HepG2 (cell line): ENCODE data around the gene LMF2. TPM values are rescaled to one million over a fixed set of nuclear protein-coding genes. Genes with fewer than 3 reads are reported as not detected.

Source experiments
- AGO1 ChIP-seq: fragments of 200-400 bp; formaldehyde crosslinking; IDR thresholded peaks from 2 replicates; pipeline ENCODE4 v1.6.1; 2017; ENCODE audit warnings: mild to moderate bottlenecking, low read depth, low read length, moderate library complexity; ENCODE audit not compliant: poor library complexity, severe bottlenecking
- ARNT2 ChIP-seq: sonication (generic); formaldehyde crosslinking; IDR thresholded peaks from 2 replicates; pipeline ENCODE4 v1.8.0; 2022; ENCODE audit warnings: mild to moderate bottlenecking, low read depth, missing genetic modification reagents, moderate library complexity
- CCAR2 ChIP-seq: fragments of 200-400 bp; formaldehyde crosslinking; optimal IDR thresholded peaks from 2 replicates; pipeline ENCODE3; 2018; ENCODE audit warnings: low read depth, mild to moderate bottlenecking, low read length, moderate library complexity
- HDAC1 ChIP-seq: sonication (generic); formaldehyde crosslinking; IDR thresholded peaks from 2 replicates; pipeline ENCODE4 v1.5.1; 2020; ENCODE audit warnings: mild to moderate bottlenecking, missing genetic modification reagents
- HMGXB4 ChIP-seq, 2 experiments: sonication (generic) in 1 of 2; formaldehyde crosslinking in 1 of 2; IDR thresholded peaks; 2 replicates each; pipeline versions ENCODE4 v1.4.0 to v1.6.1; 2018 to 2020; ENCODE audit warnings: missing genetic modification reagents in 2 of 2, borderline replicate concordance in 1 of 2, low read depth in 1 of 2, mild to moderate bottlenecking in 1 of 2, missing biosample characterization in 1 of 2
- HNRNPLL ChIP-seq: fragments of 200-400 bp; formaldehyde crosslinking; IDR thresholded peaks from 2 replicates; pipeline ENCODE4 v1.6.1; 2017; ENCODE audit warnings: mild to moderate bottlenecking, low read depth, low read length; ENCODE audit not compliant: poor library complexity, severe bottlenecking
- JUN ChIP-seq: sonication (generic); formaldehyde crosslinking; IDR thresholded peaks from 2 replicates; pipeline ENCODE4 v1.4.0; 2020; ENCODE audit warnings: mild to moderate bottlenecking, missing genetic modification reagents
- MTA1 ChIP-seq: sonication (generic); formaldehyde crosslinking; IDR thresholded peaks from 2 replicates; pipeline ENCODE4 v1.4.0; 2020; ENCODE audit warnings: missing genetic modification reagents, mild to moderate bottlenecking, borderline replicate concordance
- MTERF4 ChIP-seq: sonication (generic); formaldehyde crosslinking; IDR thresholded peaks from 2 replicates; pipeline ENCODE4 v1.8.0; 2023; ENCODE audit warnings: mild to moderate bottlenecking, missing genetic modification reagents
- NFKB2 ChIP-seq: sonication (generic); formaldehyde crosslinking; IDR thresholded peaks from 2 replicates; pipeline ENCODE4 v1.4.0; 2020; ENCODE audit warnings: missing genetic modification reagents, borderline replicate concordance
- NKX3-1 ChIP-seq: sonication (generic); formaldehyde crosslinking; IDR thresholded peaks from 2 replicates; pipeline ENCODE4 v1.5.0; 2020; ENCODE audit warnings: missing genetic modification reagents
- RELA ChIP-seq: sonication (generic); formaldehyde crosslinking; IDR thresholded peaks from 2 replicates; pipeline ENCODE4 v1.4.0; 2020; ENCODE audit warnings: missing genetic modification reagents
- SETDB1 ChIP-seq: sonication (generic); formaldehyde crosslinking; IDR thresholded peaks from 2 replicates; pipeline ENCODE4 v1.5.1; 2020; ENCODE audit warnings: missing genetic modification reagents, mild to moderate bottlenecking, borderline replicate concordance
- SMYD3 ChIP-seq: sonication (generic); formaldehyde crosslinking; IDR thresholded peaks from 2 replicates; pipeline ENCODE4 v1.8.1; 2023; ENCODE audit warnings: mild to moderate bottlenecking, missing genetic modification reagents
- SP5 ChIP-seq: IDR thresholded peaks from 2 replicates; pipeline ENCODE4 v1.6.1; 2016; ENCODE audit warnings: low read depth, borderline replicate concordance
- TARDBP ChIP-seq: sonication (generic); formaldehyde crosslinking; IDR thresholded peaks from 2 replicates; pipeline ENCODE4 v1.8.0; 2022; ENCODE audit warnings: mild to moderate bottlenecking, missing genetic modification reagents
- ZFP90 ChIP-seq: sonication (generic); formaldehyde crosslinking; IDR thresholded peaks from 2 replicates; pipeline ENCODE4 v1.8.0; 2022; ENCODE audit warnings: missing genetic modification reagents, mild to moderate bottlenecking, inconsistent platforms, borderline replicate concordance
- ZFX ChIP-seq: sonication (generic); formaldehyde crosslinking; IDR thresholded peaks from 2 replicates; pipeline ENCODE4 v1.4.0; 2020; ENCODE audit warnings: mild to moderate bottlenecking, low read depth, missing genetic modification reagents, moderate library complexity
- polyA plus RNA-seq, 8 experiments: library from polyadenylated mRNA; depleted of rRNA in 3 of 8; stranded (reverse) in 7 of 8; unstranded in 1 of 8; fragments of >200 nt; fragmentation: Illumina TruSeq in 4 of 8; extraction: Trizol in 4 of 8; gene quantifications; 2 replicates each; pipeline versions ENCODE4 v1.2.1 to v1.2.3, GENCODE V29; 2011 to 2016; ENCODE audit warnings: low read depth in 4 of 8, missing spikeins in 1 of 8, mixed read lengths in 1 of 8; ENCODE audit not compliant: insufficient read depth in 1 of 8
- total RNA-seq, 5 experiments: library from RNA; depleted of rRNA; stranded (reverse); fragments of >200 nt; fragmentation: Illumina TruSeq; extraction: Trizol; gene quantifications; 2 replicates each; pipeline ENCODE4 v1.2.3, GENCODE V29; 2016; ENCODE audit warnings: low read depth in 1 of 5
- TF ChIP-seq, protein P1 (sequence below): sonication (generic); formaldehyde crosslinking; IDR thresholded peaks from 2 replicates; pipeline ENCODE4 v1.9.0; 2021; ENCODE audit warnings: missing genetic modification reagents, borderline replicate concordance

Gene LMF2
- total and polyA plus RNA-seq, 2 of the 13 experiments (the other 11 are each of a cell fraction or from before 2014, with no cell fraction given), result 23.3 to 30.6 TPM

GRCh38 chr22:50531962-50532674, 24.6 kb upstream of the LMF2 start (continued):
- TF ChIP-seq HNRNPLL (no peak), JUN (CRISPR knock-in tag) (0 out of 2 replicates have a peak, but pooled peaks have one; percentile 54), MTA1 (CRISPR knock-in tag) (peak; percentile 23; the same call in 1 of the 2 replicates), HMGXB4 (CRISPR knock-in tag; IDR thresholded peaks at IDR 0.05; ENCODE audit: borderline replicate concordance in 1 of 2, low read depth in 1 of 2) (peak in 1 of 2 experiments; percentile 33; a peak in 1 of 4 replicates), RELA (no peak), SMYD3 (no peak), MTERF4 (peak; percentile 16; the same call in 1 of the 2 replicates), SETDB1 (CRISPR knock-in tag) (no peak), ZFP90 (peak; percentile 50; the same call in 1 of the 2 replicates), HDAC1 (no peak), ARNT2 (CRISPR knock-in tag) (peak; percentile 24; the same call in 1 of the 2 replicates), TARDBP (peak; percentile 37; the same call in 1 of the 2 replicates), ZFX (peak; percentile 80), NKX3-1 (no peak), SP5 (peak; percentile 43; the same call in 1 of the 2 replicates), AGO1 (peak; percentile 84), NFKB2 (CRISPR knock-in tag) (0 out of 2 replicates have a peak, but pooled peaks have one; percentile 0), CCAR2 (no peak)
- TF ChIP-seq, protein P1, sequence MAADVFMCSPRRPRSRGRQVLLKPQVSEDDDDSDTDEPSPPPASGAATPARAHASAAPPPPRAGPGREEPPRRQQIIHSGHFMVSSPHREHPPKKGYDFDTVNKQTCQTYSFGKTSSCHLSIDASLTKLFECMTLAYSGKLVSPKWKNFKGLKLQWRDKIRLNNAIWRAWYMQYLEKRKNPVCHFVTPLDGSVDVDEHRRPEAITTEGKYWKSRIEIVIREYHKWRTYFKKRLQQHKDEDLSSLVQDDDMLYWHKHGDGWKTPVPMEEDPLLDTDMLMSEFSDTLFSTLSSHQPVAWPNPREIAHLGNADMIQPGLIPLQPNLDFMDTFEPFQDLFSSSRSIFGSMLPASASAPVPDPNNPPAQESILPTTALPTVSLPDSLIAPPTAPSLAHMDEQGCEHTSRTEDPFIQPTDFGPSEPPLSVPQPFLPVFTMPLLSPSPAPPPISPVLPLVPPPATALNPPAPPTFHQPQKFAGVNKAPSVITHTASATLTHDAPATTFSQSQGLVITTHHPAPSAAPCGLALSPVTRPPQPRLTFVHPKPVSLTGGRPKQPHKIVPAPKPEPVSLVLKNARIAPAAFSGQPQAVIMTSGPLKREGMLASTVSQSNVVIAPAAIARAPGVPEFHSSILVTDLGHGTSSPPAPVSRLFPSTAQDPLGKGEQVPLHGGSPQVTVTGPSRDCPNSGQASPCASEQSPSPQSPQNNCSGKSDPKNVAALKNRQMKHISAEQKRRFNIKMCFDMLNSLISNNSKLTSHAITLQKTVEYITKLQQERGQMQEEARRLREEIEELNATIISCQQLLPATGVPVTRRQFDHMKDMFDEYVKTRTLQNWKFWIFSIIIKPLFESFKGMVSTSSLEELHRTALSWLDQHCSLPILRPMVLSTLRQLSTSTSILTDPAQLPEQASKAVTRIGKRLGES (CRISPR knock-in tag), result no peak
